Middle frontal gyrus (tissue), 1 donor: ENCODE data around the gene KIF3C.
"Not testable (repeated sequence)": the region's sequence is repeated elsewhere in the genome, so short reads cannot be mapped to it uniquely, and the experiment has no call there.

Experiments used
- DNase-seq: peaks from one replicate; pipeline ENCODE4 v3.0.0-alpha.2; 2015; ENCODE audit warnings: low spot score; ENCODE audit errors: extremely low spot score

KIF3C gene

DNA sequence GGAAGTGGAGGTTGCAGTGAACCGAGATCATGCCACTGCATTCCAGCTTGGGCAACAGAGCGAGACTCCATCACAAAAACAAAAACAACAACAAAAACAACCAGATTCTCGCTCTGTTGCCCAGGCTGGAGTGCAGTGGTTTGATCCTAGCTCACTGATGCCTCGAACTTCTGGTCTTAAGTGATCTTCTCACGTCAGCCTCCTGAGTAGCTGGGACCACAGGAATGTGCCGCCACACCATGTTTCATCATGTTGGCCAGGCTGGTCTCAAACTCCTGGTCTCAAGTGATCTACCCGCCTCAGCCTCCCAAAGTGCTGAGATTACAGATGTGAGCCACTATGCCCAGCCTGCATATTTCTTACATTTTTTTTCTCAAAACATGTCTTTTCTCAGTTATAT is 64.9 kb downstream of the KIF3C start:
- DNase-seq: not testable (repeated sequence)

- DNase-seq: not testable (repeated sequence)
Measured at GRCh38 chr2:25915944-25916772, 66.1 kb downstream of the KIF3C start.

DNA sequence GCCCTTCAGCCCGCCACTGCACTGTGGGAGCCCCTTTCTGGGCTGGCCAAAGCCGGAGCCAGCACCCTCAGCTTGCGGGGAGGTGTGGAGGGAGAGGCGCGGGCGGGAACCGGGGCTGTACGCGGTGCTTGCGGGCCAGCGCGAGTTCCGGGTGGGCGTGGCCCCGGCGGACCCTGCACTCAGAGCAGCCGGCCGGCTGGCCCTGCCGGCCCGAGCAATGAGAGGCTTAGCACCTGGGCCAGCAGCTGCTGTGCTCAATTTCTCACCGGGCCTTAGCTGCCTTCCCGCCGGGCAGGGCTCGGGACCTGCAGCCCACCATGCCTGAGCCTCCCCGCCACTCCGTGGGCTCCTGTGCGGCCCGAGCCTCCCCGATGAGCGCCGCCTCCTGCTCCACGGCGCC is 66.9 kb downstream of the KIF3C start:
- not testable (repeated sequence) for DNase-seq

DNA sequence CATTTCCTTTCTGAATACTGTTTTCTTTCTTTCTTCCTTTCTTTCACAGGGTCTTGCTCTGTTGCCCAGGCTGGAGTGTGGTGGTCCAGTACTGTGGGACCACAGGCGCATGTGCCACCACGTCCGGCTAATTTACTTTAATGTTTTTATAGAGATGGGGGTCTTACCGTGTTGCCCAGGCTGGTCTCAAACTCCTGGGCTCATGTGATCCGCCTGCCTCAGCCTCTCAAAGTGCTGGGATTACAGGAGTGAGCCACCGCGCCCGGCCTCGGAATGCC is 68.7 kb downstream of the KIF3C start:
- DNase-seq: not testable (repeated sequence)

- no peak for DNase-seq
Measured at GRCh38 chr2:25912851-25913695, 69.2 kb downstream of the KIF3C start.

- not testable (repeated sequence) for DNase-seq
Measured at GRCh38 chr2:25909574-25909973, 72.7 kb downstream of the KIF3C start.

- no peak for DNase-seq
Measured at GRCh38 chr2:25905126-25905525, 77.2 kb downstream of the KIF3C start.

DNA sequence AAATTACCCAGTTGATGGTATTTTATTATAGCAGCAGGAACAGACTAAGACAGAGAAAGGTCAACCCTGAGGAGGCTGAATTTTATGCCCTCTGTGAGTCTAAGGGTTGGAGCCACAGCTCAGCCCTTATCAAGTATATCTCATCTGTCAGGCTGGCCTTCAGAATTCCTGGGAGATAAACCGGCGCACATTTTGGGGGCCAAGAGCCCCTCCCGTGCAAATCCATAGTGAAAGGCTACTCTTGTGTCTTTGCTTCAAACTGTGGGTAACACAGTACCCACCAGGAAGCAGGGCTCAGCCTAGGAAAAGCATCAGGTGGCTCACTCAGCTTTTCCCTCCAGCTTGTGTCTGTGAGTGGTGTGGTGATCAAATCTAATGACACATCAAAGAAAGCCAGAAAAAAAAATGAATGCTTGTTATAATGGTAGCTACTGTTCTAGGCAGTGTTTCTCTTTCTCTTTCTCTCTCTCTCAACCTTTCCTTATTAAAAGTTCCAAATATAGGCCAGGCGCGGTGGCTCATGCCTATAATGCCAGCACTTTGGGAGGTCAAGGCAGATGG is 79.0 kb downstream of the KIF3C start:
- no peak for DNase-seq

DNA sequence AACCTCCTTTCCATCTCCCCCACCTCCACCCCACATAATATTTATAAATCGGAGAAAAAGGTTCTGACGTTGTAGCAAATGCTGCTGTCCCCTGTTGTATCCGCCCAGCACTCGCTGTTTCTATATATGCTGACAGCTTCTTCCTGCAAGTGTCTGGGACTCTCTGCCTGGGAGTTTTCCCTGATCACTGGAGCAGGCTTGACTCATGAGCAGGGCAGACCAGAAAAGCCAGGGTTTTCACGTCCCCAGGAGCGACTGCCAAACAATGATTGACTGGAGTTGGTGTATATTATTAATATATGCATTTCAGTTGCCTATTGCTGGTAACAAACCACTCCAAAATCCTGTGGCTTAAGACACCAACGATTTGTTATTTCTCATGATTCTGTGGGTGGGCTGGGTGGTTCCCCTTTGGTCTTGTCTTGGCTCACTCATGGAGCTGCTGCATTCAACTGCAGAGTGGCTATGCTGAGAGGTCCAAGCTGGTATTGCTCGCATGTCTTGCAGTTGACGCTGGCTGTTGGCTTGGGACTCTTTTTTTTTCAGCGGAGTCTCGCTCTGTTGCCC is 82.8 kb downstream of the KIF3C start:
- no peak for DNase-seq

DNA sequence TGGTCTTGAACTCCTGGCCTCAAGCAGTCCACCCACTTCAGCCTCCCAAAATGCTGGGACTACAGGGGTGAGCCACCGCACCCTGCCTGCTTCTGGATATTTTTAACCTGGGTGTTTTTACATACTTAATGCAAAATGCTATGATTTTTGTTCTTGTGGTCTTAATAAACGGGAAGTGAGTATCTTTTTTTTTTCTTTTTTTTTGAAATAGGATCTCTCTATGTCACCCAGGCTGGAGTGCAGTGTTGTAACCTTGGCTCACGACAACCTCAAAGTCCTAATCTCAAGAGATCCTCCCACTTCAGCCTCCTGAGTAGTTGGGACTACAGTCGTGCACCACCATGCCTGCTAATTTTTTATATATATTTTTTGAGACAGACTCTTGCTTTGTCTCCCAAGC is 84.8 kb downstream of the KIF3C start:
- no peak for DNase-seq

DNA sequence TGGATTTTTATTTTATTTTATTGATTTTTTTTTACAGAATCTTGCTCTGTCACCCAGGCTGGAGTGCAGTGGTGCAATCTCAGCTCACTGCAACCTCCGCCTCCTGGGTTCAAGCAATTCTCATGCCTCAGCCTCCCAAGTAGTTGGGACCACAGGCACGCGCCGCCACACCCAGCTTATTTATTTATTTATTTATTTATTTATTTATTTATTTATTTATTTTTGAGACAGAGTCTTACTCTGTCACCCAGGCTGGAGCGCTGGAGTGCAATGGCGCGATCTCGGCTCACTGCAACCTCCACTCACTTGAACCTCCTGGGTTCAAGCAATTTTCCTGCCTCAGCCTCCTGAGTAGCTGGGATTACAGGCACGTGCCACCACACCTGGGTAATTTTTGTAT is 86.0 kb downstream of the KIF3C start:
- DNase-seq: not testable (repeated sequence)

DNA sequence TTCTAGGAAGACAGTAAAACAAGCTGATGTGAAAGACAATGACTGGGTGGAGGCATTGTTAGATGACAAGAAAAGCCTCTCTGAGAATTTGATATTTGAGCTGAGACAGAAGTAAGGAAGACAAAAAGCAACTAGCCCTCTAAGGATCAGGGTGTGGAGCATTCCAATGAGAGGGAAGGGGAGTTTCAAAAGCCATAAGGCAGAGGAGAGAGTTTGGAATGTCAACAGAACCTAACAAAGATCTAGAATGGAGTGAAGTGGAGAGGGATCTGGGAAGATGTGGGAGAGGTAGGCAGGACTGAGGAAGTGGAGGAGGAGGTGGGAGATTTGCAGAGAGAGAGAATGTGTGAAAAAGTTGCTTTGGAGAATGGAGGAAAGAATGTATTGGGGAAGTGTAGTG is 86.7 kb downstream of the KIF3C start:
- no peak for DNase-seq

DNA sequence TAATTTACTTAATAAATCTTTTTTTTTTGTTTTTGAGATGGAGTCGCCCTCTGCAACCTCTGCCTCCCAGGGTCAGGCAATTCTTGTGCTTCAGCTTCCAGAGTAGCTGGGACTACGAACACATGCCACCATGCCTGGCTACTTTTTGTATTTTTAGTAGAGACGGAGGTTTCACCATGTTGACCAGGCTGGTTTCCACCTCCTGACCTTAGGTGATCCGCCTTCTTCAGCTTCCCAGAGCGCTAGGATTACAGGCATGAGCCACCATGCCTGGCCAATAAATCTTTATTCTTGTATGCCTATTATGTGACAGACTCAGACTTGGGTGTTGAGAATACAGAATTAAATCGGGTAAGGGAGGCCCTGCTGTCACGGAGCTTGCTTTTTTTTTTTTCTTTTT is 87.3 kb downstream of the KIF3C start:
- no peak for DNase-seq

GRCh38 chr2:25894135-25894830 is 88.0 kb downstream of the KIF3C start:
- no peak for DNase-seq

DNA sequence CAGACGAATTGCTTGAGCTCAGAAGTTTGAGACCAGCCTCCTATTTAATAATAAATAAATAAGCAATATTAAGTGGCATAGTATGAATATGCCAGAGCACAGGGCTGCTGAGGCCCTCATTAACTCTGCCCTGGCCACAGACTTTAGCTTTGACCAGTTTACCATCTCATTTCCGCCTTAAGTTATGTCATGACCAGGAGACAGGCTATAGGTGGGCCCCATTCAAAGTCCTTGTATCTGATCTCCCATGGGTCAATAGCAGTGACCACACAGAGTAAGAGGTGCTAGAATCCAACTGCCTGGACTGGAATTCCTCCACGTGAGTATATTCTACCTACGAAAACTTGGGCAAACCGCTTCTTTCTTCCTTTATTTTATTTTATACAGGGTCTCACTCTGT is 90.6 kb downstream of the KIF3C start:
- DNase-seq: no peak

- no peak for DNase-seq
Measured at GRCh38 chr2:25887624-25888242, 94.6 kb downstream of the KIF3C start.

DNA sequence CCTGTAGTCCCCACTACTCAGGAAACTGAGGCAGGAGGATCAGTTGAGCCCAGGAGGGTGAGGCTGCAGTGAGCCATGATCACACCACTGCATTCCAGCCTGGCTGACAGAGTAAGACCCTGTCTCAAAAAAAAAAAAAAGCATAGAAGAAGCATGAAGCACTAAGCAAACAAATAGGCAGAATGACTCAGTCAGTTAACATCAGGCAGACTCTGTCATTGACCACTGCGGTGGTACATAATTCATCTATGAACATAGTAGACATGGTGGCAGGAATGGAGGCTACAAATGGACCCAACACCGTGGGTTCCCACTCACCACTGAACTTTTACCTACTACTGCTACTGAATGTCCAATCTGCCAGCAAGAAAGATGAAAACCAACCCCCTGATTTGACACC is 96.4 kb downstream of the KIF3C start:
- no peak for DNase-seq

DNA sequence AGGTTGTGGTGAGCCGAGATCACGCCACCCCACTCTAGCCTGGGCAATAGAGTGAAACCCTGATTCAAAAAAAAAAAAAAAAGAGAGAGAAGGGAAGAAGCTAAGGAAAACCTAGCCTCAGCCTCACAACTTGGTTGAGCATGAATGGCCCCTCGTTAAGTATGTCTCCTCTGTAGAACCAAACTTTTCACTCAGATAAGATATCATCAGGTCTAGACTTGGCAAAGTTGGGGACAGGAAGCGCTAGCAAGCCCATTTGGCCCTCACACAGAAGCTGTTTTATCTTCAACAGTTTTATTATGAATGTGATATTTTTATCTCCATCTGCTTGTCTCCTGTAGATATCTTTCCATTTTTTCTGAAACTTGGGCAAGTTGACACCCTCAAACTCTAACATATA is 100.5 kb downstream of the KIF3C start:
- no peak for DNase-seq

- DNase-seq: no peak
Measured at GRCh38 chr2:25879133-25879730, 103.1 kb downstream of the KIF3C start.

- DNase-seq: peak; percentile 94
Measured at GRCh38 chr2:25878361-25879132, 103.8 kb downstream of the KIF3C start, which contains the start of gene ASXL2. ASXL2 (minus strand) TSS chr2:25878487; CDS start chr2:25878222, 265 bp downstream.
